ENCODE data around the gene MDK. TPM values are rescaled to one million over a fixed set of nuclear protein-coding genes. Genes with fewer than 3 reads are reported as not detected.

MDK gene, protein sequence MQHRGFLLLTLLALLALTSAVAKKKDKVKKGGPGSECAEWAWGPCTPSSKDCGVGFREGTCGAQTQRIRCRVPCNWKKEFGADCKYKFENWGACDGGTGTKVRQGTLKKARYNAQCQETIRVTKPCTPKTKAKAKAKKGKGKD
- 100 to 1,000 TPM; 103 to 672 (median 193) TPM for total RNA-seq
- long read RNA-seq, donor 1, transcript MDK-205 (5 exons, 1,166 nt), result minor isoform, 10 of 67 reads
- long read RNA-seq, donor 1, transcript MDK-203 (5 exons, 828 nt), result major isoform, 31 of 67 reads
- long read RNA-seq, donor 1, transcript MDK-206 (4 exons, 1,026 nt), result minor isoform, 7 of 67 reads
- long read RNA-seq, donor 1, partial matches to known transcripts, result 10 of 67 reads
- long read RNA-seq, donor 1, other reads (novel, unspliced or antisense), result 5 of 67 reads
- long read RNA-seq, donor 2, transcript MDK-203 (5 exons, 828 nt), result major isoform, 319 of 422 reads
- long read RNA-seq, donor 2, transcript MDK-206 (4 exons, 1,026 nt), result minor isoform, 39 of 422 reads
- long read RNA-seq, donor 2, transcript MDK-205 (5 exons, 1,166 nt), result minor isoform, 33 of 422 reads
- long read RNA-seq, donor 2, partial matches to known transcripts, result 17 of 422 reads
- long read RNA-seq, donor 2, other reads (novel, unspliced or antisense), result 7 of 422 reads

DNA sequence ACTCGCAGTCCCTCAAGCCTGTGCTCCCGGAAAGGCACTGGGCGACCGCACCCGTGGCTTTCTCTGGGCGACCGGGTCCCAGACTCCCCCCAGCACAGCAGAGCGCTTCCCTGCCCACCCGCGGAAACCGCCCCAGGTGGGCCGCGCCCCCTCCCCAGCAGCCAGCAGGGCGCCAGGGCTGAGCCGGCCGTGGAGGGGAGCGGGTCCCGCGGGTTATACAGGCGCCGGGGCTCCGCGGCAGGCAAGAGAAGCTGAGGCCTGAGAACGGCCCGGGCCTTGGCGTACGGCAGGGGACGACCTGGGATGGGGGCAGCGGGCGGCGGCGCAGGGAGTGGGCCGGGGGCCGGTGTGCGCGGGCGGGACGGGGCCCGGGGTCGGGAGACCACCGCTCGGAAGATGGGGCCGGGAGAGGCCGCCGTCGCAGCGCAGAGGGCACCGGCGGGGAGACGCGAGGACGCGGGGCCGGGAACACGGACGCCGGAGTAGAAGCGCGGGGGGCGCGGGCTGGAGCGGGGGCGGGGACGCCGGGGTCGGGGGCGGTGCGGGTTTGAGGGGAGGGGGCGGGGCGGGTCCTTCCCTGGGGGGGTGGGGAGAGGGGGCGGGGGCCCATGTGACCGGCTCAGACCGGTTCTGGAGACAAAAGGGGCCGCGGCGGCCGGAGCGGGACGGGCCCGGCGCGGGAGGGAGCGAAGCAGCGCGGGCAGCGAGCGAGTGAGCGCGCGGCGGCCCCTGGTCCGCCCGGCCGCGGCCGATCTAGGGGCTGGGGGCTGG lies at the start of gene MDK:
Gene MDK (plus strand): TSS at position 622 of the 771 bp plus-strand sequence. CDS start 389 bp downstream, outside the sequence.
- intact Hi-C loops (cut with DNase I, micrococcal nuclease), result no loop called here
- Histone ChIP-seq H3K4me1 (ENCODE audit: low read depth) (peaks cover 14% of the 10 kb centered on the region), H3K4me3 (peak within 1 kb of the TSS; percentile 38), H3K36me3 (ENCODE audit: low read depth) (no peaks in the 10 kb centered on the region), H3K9me3 (no peaks in the 10 kb centered on the region)
- TF ChIP-seq, protein P1, sequence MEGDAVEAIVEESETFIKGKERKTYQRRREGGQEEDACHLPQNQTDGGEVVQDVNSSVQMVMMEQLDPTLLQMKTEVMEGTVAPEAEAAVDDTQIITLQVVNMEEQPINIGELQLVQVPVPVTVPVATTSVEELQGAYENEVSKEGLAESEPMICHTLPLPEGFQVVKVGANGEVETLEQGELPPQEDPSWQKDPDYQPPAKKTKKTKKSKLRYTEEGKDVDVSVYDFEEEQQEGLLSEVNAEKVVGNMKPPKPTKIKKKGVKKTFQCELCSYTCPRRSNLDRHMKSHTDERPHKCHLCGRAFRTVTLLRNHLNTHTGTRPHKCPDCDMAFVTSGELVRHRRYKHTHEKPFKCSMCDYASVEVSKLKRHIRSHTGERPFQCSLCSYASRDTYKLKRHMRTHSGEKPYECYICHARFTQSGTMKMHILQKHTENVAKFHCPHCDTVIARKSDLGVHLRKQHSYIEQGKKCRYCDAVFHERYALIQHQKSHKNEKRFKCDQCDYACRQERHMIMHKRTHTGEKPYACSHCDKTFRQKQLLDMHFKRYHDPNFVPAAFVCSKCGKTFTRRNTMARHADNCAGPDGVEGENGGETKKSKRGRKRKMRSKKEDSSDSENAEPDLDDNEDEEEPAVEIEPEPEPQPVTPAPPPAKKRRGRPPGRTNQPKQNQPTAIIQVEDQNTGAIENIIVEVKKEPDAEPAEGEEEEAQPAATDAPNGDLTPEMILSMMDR (IDR thresholded peaks at IDR 0.05), result no peak
- peak in 2 of 3 donors; percentile 38 to 65 for DNase-seq
- peak; percentile 34 for ATAC-seq

DNA sequence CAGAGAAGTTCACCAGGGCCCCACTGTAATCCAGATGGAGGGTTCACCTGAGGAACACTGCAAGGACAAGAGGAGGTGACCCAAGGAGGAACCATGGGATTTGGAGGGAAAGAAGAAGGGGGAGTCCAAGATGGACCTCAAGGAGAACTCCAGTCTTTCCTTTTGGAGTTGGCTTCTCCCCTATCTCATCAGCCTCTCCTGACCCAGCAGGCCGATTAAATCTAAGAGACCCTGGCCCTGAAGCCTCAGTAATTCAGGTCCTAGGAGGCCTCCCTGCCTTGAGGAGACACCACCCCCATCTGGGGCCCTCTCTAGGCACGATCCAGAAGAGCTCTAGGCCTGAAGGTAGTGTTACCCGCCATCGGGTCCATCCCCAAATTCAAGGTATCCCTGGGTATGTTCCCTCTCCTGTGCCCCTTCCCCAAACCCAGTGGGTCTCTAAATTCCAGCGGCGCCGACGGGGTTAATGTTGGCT lies 49.3 kb upstream of the MDK start:
- ATAC-seq, result no peak
- Histone ChIP-seq H3K4me1 (ENCODE audit: low read depth) (peaks cover 14% of the 10 kb centered on the region), H3K36me3 (ENCODE audit: low read depth) (no peaks in the 10 kb centered on the region), H3K9me3 (no peaks in the 10 kb centered on the region), H3K4me3 (no peak overlapping the region)
- no peak for DNase-seq
- intact Hi-C loops (cut with DNase I, micrococcal nuclease), result no loop called here
- TF ChIP-seq, protein P1 (IDR thresholded peaks at IDR 0.05), result no peak

DNA sequence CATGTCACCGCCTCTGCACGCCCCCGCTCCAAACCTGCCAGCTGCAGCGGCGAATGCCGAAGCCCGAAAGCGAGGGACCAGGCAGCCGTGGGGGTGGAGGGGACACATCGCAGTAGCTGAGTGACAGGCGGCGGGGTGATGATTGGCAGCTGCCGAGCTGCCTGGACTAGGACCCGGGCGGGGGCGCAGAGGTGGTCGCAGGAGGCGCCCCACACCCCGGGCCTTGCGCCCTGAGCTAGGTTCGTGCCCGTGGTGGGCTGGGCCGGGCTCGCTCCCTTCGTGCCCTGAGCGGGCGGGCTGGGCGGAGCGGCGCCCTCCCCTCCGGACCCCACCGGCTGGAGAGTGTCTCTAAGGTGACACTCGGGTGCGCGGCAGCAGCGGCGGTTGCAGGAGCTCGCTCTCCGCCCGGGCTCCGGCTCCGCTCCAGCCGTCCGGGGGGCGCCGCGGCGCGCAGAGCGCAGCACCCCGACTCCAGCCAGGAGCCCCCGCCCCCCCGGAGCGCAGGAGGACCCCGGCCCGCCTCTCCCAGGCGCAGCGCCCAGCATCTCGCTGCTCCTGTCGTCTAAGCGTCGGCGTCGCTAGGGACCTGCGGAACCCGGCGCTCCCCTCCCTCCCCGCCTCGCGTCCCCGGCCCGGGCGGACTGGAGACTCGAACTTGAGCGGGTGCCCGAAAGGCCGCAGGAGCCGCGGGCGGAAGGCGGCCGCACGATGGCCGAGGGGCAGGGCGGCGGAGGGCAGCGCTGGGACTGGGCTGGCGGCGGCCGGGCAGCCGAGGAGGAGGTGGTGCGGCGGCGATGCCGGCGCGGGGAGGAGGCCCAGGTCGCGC lies 48.7 kb upstream of the MDK start:
- Histone ChIP-seq H3K4me3 (no peak overlapping the region), H3K4me1 (ENCODE audit: low read depth) (peaks cover 14% of the 10 kb centered on the region), H3K9me3 (no peaks in the 10 kb centered on the region), H3K36me3 (ENCODE audit: low read depth) (no peaks in the 10 kb centered on the region)
- DNase-seq (no peak), ATAC-seq (peak; percentile 53)
- intact Hi-C loops (cut with DNase I, micrococcal nuclease), result no loop called here
- TF ChIP-seq, protein P1 (IDR thresholded peaks at IDR 0.05), result no peak

DNA sequence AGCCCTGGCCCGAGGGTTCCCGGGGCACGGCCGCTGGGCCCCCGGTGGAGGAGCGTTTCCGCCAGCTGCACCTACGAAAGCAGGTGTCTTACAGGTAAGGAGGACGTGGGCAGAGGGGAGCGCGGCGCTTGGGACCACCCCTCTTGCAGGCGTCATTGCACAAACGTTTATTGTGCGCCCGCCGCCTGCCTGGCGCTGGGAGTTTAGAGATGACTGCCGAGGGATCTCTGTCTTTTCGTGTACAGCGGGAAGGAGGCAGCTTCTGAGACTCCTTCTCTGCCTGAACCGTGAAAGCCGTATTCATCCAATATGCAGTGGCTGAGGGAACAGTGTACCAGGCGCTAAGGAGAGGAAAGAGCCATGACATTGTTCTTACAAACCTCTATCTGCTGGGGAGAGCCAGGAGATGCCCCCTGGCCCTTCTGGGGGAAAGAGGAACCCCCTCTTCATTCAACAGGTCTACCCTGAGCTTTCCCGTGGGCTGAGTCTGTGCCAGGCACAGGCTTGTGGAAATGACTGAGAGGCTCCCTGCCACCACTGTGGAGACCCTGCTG lies 48.0 kb upstream of the MDK start:
- no peak overlapping the region for H3K4me3 ChIP-seq
- H3K36me3 ChIP-seq (ENCODE audit: low read depth), result no peaks in the 10 kb centered on the region
- H3K9me3 ChIP-seq, result no peaks in the 10 kb centered on the region
- intact Hi-C loops (cut with DNase I, micrococcal nuclease), result no loop called here
- peaks cover 14% of the 10 kb centered on the region for H3K4me1 ChIP-seq (ENCODE audit: low read depth)
- DNase-seq (no peak), ATAC-seq (peak; percentile 10)
- TF ChIP-seq, protein P1 (IDR thresholded peaks at IDR 0.05), result no peak
